GM12891 (cell line): ENCODE data around the gene CD2BP2.
A peak's percentile ranks its signal among the peaks of the same experiment; 100 is the strongest.

ENCODE experiments used
- POLR2A ChIP-seq: IDR thresholded peaks from 2 replicates; pipeline ENCODE4 v1.6.1; 2011; ENCODE audit warnings: low read depth, low read length, control low read depth
- POLR2AphosphoS5 ChIP-seq: IDR thresholded peaks from 2 replicates; pipeline ENCODE4 v1.6.1; 2011; ENCODE audit warnings: low read depth, low read length, control low read depth
- SPI1 ChIP-seq: IDR thresholded peaks from 2 replicates; pipeline ENCODE4 v1.6.1; 2011; ENCODE audit warnings: low read depth, low read length, control low read depth
- TAF1 ChIP-seq: IDR thresholded peaks from 2 replicates; pipeline ENCODE4 v1.6.1; 2011; ENCODE audit warnings: low read depth, low read length, control low read depth

GRCh38 chr16:30382111-30382881 is 27.2 kb upstream of the CD2BP2 start, which contains the start of gene SEPTIN1:
- peak; percentile 71 for TF ChIP-seq POLR2A
- peak; percentile 48; the same call in 1 of the 2 replicates for TF ChIP-seq POLR2AphosphoS5
- TF ChIP-seq TAF1: no peak
- TF ChIP-seq SPI1: peak; percentile 75
